ENCODE data around the gene MYH11.
"Not testable (repeated sequence)": the region's sequence is repeated elsewhere in the genome, so short reads cannot be mapped to it uniquely, and the experiment has no call there.

MYH11 gene

GRCh38 chr16:15694499-15694898, 162.3 kb downstream of the MYH11 start:
- no peak overlapping the region for H3K4me3 ChIP-seq (ENCODE audit: low read depth, low read length)
- TF ChIP-seq CTCF (IDR thresholded peaks at IDR 0.05; ENCODE audit: low read depth, low read length), result no peak
- DNase-seq (ENCODE audit: low read depth, low spot score), result no peak
- in situ Hi-C loops (cut with HindIII; ENCODE audit: low sequenced_read_pairs), result no loop called here

GRCh38 chr16:15692508-15692907, 164.3 kb downstream of the MYH11 start:
- H3K4me3 ChIP-seq (ENCODE audit: low read depth, low read length); in situ Hi-C loops (cut with HindIII; ENCODE audit: low sequenced_read_pairs); DNase-seq (ENCODE audit: low read depth, low spot score): not testable (repeated sequence)

- no peak for TF ChIP-seq CTCF (IDR thresholded peaks at IDR 0.05; ENCODE audit: low read depth, low read length)
- in situ Hi-C loops (cut with HindIII; ENCODE audit: low sequenced_read_pairs), result no loop called here
- no peak overlapping the region for H3K4me3 ChIP-seq (ENCODE audit: low read depth, low read length)
- no peak for DNase-seq (ENCODE audit: low read depth, low spot score)
Observed at GRCh38 chr16:15691046-15691445, 165.8 kb downstream of the MYH11 start.

- H3K4me3 ChIP-seq (ENCODE audit: low read depth, low read length), result no peak overlapping the region
- DNase-seq (ENCODE audit: low read depth, low spot score), result peak; percentile 56
- in situ Hi-C loops (cut with HindIII; ENCODE audit: low sequenced_read_pairs), result no loop called here
- no peak for TF ChIP-seq CTCF (IDR thresholded peaks at IDR 0.05; ENCODE audit: low read depth, low read length)
Observed at GRCh38 chr16:15690296-15690695, 166.5 kb downstream of the MYH11 start.

GRCh38 chr16:15689290-15689689, 167.5 kb downstream of the MYH11 start:
- DNase-seq (ENCODE audit: low read depth, low spot score), result peak; percentile 8
- in situ Hi-C loops (cut with HindIII; ENCODE audit: low sequenced_read_pairs), result no loop called here
- no peak for TF ChIP-seq CTCF (IDR thresholded peaks at IDR 0.05; ENCODE audit: low read depth, low read length)
- H3K4me3 ChIP-seq (ENCODE audit: low read depth, low read length), result no peak overlapping the region

- in situ Hi-C loops (cut with HindIII; ENCODE audit: low sequenced_read_pairs), result no loop called here
- H3K4me3 ChIP-seq (ENCODE audit: low read depth, low read length), result no peak overlapping the region
- TF ChIP-seq CTCF (IDR thresholded peaks at IDR 0.05; ENCODE audit: low read depth, low read length), result no peak
- no peak for DNase-seq (ENCODE audit: low read depth, low spot score)
Observed at GRCh38 chr16:15686287-15686686, 170.5 kb downstream of the MYH11 start.

GRCh38 chr16:15682105-15682570, 174.7 kb downstream of the MYH11 start:
- in situ Hi-C loops (cut with HindIII; ENCODE audit: low sequenced_read_pairs), result no loop called here
- DNase-seq (ENCODE audit: low read depth, low spot score), result peak; percentile 79
- peak; percentile 69 for TF ChIP-seq CTCF (IDR thresholded peaks at IDR 0.05; ENCODE audit: low read depth, low read length)
- no peak overlapping the region for H3K4me3 ChIP-seq (ENCODE audit: low read depth, low read length)

Data from astrocyte of the spinal cord (primary cell).